Sciatic nerve (tissue), 2 donors: Measurements from ENCODE around the gene SRBD1. TPM values are rescaled to one million over a fixed set of nuclear protein-coding genes. Genes with fewer than 3 reads are reported as not detected.

Experiments used
- ATAC-seq: fragments of 200-7000 bp; cut with Tn5 transposase; one replicate; pipeline ENCODE4 v1.9.1; 2020; ENCODE audit warnings: mild to moderate bottlenecking, moderate library complexity
- DNase-seq: peaks from one replicate; pipeline ENCODE4 v3.0.0-alpha.2; 2020; ENCODE audit warnings: low spot score
- intact Hi-C: fragments of 100-400 bp; cut with DNase I; formaldehyde crosslinking; loops from one replicate; pipeline ENCODE4 v1.14.2; 2022
- total RNA-seq: library from RNA; stranded (reverse); fragmentation: NEBNext Ultra II Directional; extraction: Animal tissue kit (Norgen Biotek cat#: 25700); gene quantifications from one replicate; pipeline ENCODE4 v1.2.1, GENCODE V29; 2021
- donor health status: DM: no; HTN: no; CAD: no.
- donor health status: DM: no; HTN: no; CAD: no.

Gene SRBD1, protein sequence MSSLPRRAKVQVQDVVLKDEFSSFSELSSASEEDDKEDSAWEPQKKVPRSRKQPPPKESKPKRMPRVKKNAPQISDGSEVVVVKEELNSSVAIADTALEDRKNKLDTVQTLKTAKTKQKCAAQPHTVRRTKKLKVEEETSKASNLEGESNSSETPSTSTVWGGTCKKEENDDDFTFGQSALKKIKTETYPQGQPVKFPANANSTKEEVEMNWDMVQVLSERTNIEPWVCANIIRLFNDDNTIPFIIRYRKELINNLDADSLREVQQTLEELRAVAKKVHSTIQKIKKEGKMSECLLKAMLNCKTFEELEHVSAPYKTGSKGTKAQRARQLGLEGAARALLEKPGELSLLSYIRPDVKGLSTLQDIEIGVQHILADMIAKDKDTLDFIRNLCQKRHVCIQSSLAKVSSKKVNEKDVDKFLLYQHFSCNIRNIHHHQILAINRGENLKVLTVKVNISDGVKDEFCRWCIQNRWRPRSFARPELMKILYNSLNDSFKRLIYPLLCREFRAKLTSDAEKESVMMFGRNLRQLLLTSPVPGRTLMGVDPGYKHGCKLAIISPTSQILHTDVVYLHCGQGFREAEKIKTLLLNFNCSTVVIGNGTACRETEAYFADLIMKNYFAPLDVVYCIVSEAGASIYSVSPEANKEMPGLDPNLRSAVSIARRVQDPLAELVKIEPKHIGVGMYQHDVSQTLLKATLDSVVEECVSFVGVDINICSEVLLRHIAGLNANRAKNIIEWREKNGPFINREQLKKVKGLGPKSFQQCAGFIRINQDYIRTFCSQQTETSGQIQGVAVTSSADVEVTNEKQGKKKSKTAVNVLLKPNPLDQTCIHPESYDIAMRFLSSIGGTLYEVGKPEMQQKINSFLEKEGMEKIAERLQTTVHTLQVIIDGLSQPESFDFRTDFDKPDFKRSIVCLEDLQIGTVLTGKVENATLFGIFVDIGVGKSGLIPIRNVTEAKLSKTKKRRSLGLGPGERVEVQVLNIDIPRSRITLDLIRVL
- total RNA-seq, result 22.5 TPM

DNA sequence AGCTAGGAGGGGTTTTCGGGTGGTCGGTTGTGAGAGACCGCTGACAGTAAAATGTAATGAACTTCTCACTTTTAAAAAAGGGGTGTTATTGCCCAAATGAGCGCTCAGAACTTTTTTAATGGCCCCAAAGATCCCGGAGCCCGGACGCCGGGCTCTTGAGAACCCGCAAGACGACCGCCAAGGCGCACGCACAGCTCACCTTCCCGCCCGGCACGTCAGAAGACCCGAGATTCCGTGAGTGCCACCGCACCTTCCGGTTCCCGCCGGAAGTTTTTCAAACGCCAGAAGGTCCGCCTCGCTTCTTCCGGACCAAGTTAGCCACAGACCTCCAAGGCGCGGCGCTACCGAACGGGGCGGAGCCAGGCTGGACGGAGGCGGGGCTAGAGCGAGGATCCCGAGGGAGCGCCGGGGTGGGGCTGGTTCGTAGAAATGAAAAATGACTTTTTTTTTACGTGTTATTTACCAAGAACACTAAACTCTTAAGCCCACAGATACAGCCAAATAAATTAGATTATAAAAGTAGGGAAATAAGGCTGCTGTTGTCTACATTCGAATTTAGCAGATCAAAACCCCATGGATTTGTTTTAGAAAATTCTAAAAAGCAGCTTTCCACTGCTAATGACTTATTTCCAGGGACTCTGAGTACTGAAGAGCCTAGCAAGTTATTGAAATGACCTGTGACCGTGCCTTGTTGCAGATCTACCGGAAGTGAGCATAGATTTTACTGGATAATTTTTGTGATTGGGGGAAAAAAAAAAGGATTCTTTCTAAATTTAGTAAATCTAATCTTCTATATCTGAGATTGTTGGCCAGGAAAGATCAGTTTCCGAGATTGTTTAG, at the start of gene SRBD1:
SRBD1 (minus strand) TSS at position 248 of the 840 bp plus-strand sequence. CDS start 5,826 bp downstream, outside the sequence.
- DNase-seq, result peak; percentile 97
- intact Hi-C loops, result no loop called here
- ATAC-seq, result peak; percentile 97

DNA sequence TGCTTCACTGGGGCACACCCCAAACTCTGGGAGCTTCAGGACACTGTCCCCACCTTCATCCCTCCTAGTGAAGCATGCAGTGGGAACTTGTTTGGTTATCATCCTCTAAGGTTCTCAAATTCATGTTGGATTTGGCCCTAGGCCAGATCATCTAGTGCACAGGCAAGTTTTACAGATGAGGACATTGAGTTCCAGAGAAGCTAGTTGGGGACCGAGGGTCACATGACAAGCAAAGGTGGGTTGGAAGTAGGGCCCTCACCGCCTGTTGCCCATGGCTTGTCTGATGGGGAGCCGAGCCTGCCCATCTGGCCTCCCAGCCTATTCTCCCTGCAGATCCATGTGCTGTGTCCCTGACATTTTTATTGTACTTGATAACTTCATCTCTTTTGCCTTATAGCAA, 43.2 kb upstream of the SRBD1 start:
- DNase-seq, result no peak
- intact Hi-C loops, result no loop called here
- no peak for ATAC-seq

DNA sequence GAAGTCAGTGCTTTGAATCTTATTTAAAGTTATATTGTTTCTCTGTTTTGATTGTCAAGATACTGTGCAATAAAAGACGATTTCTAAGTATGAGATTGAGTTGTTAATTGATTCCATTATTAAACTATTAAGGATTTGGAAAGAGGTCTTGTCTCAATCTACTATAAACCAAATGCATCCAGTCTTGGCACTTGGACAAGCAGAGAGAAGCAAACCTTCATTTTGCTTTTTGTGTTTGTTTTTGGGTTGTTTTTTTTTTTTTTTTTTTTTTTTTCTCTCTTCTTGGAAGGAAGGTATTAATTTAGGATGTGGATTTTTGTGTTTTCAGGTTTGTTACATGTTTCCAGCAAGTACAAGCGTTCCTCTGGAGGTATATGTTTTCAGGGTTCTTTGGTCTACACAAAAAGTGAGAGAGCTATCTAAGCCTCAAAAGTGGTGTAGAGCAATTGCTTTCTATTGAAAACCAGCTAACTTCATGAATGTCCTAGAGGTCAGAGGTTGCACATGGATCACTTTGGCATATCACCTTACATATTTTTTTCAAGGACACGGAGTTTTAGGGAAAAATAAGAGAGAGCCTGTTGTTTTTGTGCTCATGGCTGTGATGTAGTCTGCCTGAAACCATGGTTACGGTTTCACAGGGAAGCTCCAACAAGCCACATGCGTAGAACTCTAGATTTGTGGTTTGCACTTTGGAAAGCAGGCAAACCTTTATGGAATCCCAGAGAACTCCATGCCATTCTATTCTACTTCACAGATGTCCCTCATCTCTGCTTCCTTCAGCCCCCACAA, 42.3 kb upstream of the SRBD1 start:
- no peak for ATAC-seq
- intact Hi-C loops, result no loop called here
- DNase-seq, result no peak

DNA sequence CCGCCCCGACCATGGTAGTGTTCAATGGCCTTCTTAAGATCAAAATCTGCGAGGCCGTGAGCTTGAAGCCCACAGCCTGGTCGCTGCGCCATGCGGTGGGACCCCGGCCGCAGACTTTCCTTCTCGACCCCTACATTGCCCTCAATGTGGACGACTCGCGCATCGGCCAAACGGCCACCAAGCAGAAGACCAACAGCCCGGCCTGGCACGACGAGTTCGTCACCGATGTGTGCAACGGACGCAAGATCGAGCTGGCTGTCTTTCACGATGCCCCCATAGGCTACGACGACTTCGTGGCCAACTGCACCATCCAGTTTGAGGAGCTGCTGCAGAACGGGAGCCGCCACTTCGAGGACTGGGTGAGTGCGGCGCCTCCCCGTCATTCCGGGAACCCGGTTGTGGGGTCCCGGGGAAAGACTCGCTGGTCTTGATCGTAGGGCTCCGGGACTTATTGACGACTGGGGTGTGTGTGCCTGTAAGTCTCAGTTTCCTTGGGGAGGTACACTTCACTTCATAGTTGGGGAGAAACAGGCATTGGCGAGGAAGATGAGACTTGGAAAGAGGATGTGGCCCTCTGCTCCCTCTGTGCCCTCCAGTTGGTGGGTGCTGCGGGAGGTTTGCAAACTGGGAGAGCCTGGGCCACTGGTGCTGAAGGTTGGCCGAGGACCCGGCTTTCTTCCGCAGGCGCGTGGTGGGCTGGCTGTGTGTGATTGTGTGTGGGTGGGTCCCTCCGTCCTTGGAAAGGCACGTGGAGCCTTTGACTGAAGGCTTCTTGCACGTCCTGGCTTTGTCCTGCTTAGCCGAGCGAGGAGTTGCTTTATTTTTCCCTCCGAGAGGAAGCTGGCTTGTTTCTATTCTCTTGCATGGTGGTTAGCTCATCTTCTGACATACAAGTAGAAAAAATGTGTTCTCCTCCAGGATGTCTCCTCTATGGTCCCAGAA, 41.3 kb upstream of the SRBD1 start:
- ATAC-seq, result peak; percentile 21
- intact Hi-C loops, result no loop called here
- DNase-seq, result peak; percentile 73

DNA sequence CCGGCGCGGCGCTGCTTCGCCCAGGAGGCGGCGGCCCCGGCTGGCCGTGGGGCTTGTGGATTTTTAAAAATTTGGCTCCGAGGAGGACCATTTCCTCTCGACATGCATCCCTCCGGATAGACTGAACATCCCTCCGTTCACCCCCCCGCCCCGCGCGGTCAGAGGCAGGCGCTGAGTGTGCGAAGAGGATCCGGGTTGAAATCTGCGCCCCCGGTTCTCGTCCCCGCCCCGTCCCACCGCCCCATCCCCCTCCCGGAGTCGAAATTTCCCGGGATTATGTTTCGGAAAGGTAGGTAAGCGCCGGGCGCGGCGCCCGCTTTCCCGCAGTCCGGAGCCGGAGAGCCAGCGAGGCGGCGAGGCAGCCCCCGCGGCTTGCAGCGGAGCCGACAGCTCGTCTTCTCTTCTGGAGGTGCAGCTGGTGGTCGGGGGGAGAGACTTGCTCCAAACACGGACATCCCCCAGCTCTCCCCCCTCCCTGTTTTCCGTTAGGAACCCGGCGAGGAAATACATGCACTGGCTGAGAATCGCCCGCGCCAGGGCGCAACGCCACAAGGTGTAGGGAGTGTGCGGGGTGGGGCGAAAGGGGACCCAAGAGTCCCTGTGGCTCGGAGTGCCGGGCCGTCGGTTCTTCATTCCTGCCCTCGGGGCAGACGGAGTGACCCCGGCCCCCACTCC, 40.5 kb upstream of the SRBD1 start, which contains the start of gene PRKCE:
PRKCE (plus strand) TSS at position 261 of the 675 bp plus-strand sequence.
- DNase-seq, result peak; percentile 85
- intact Hi-C loops, result loop anchor here (1.0 kb wide), 1 partner anchor 23 kb away; no protein-coding TSS in a partner anchor
- peak; percentile 23 for ATAC-seq

DNA sequence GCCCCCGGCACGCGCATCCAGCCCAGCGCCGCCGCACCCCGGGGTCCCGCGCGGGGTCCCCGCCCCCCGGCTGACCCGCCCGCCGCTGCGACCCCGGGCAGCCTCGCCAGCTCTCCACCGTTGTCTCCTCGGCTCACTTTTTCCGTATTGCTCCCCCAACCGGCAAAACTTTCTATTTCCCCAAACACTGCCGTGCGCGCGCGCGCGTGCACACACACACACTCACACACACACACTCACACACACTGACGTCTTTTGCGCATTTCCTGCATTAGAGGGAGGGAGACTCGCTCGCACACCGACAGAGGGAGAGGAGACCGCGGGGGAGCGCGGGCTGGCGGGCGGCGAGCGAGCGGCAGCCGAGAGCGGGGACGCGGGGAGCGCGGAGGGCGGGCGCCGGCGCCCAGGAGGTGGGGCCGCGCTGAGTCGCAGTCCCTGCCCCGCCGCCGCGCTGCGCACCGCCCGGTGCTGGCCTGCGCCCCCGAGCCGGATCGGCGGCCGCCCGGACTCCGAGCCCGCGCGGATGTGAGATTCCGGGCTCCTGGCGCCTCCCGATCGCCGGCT, 39.9 kb upstream of the SRBD1 start:
- intact Hi-C loops, result loop anchor here (1.0 kb wide), 1 partner anchor 23 kb away; no protein-coding TSS in a partner anchor
- ATAC-seq (peak; percentile 87), DNase-seq (peak; percentile 97)

DNA sequence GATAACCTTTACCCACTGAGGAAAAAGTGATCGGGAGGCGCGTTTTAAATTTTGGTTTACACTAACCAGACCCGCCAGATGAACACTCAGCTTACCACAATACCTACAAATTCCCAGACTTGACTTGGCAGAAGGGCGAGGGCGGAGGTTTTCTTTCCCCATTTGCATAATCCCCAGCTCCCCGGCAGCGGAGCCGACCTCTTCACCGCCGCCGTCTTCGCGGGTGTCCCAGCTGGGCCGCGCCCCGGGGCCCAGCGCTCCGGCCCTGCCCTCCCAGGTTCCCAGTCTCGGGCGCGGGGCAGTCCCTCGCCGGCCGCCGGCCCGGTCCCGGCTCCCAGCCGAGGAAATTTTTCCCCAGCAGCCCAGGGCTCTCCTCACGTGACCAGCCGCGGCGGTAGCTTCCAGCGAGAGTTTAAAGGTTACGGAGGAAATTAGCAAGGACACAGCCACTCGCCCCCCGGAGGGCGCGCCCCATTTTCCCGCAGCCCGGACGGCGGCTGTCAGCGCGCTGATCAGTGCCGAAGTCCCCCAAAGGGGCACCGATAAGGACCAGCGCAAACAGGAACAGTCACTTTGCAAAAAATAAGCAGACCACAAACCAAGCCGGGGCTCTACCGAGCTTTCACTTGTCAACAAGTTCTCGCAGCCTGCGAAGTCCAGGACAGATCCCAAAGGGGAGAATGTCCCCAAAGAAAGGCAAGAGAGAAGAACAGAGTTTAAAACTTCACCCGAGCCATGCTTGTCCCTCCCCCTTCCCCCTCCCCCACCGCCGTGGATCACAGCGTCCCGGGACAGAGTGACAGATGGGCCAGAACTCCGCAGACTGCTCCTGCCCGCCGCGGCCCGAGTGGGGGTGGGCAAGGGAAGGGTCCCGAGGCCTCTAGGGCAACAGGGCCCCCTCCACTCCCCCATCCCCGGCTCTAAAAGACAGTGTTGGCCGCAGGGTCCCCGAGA, 39.1 kb upstream of the SRBD1 start:
- intact Hi-C loops, result loop anchor here (5.0 to 10.0 kb wide), 2 partner anchors 125 to 287 kb away; no protein-coding TSS in a partner anchor
- peak; percentile 64 for ATAC-seq

DNA sequence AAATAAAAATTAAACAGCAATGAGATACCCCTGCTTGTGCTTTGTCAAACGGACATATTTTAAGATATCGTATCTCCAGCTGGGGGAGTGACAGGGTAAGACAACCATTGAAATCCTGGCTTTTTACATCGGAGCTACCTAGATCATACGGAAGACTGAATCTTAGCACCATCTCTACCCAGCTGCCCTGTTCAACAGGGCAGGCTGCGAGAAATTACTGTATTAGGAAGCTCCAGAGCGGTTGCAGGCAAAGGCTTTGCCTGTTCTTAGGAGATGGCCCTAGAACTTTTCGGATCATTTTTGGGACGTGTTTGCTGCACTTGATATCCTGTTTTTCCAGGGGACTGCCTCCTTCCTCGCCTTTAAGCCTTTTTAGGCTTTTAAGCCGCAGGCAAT, 38.4 kb upstream of the SRBD1 start:
- intact Hi-C loops, result loop anchor here (5.0 to 10.0 kb wide), 2 partner anchors 125 to 288 kb away; no protein-coding TSS in a partner anchor
- ATAC-seq (no peak), DNase-seq (no peak)

More for the DNA sequence above, 39.1 kb upstream of the SRBD1 start:
- DNase-seq, result peak; percentile 87

DNA sequence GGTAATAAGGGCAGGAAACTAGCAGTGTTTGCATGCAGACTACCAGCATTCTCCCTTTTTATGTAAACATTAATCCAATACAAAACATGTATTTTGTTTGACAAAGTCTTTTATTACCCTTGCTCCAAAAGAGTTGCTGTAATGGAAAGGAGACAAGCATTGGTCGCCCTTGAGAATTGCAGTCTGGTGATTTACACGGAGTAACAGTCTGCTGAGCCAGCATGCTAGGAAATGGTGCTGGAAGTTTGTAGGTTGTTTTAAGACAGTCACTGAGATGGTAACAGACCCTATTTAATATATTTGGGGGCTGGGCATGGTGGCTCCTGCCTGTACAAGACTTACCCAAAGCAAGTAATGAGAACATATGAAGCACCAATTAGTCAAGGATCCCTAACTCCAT, 37.6 kb upstream of the SRBD1 start:
- DNase-seq (no peak), ATAC-seq (no peak)
- intact Hi-C loops, result loop anchor here (5.0 to 10.0 kb wide), 2 partner anchors 126 to 289 kb away; no protein-coding TSS in a partner anchor

DNA sequence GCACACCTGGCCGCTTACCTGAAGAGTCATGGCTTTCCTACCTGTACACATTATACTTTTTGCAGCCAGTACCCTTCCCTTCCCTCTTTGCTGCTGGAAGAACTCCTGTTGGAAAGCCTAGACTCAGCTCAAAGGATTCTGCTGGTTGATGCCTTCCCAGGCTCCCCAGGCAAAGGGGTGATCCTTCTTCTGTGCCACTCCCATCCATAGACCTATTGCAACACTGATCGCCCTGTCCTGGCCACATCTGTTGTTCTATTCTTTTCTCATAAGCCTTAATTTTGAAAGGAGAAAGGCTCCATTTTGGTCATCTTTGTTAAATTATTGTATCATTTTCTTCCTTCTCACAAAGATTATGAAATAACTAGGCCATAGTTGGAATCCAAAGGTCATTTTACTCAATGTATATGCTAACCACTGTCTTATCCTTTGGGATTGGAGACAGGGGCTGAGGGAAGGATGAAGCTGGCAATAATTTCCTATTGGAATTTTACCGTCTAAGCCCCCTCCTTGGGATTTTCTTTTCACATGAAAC, 37.0 kb upstream of the SRBD1 start:
- no peak for DNase-seq
- no peak for ATAC-seq
- intact Hi-C loops, result loop anchor here (5.0 to 10.0 kb wide), 2 partner anchors 127 to 289 kb away; no protein-coding TSS in a partner anchor

DNA sequence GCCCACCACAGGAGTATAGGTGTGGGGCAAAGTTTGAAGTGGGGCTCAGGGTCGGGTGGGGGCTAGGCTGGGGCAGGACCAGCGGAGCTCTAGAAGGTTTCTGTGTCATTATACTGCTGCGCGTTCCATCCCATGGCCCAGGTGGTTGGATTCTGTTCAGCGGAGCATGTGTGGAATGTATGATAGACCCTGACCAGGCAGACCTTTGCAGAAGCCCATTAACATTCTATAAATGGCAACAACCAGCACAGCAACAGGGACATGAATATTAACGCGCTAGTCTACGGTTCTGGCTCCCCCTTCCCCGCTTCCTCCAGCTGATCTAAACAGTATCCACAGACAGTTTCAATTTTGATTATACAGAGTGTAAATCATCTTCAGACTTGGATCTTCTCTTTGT, 36.3 kb upstream of the SRBD1 start:
- DNase-seq (no peak), ATAC-seq (no peak)
- intact Hi-C loops, result loop anchor here (5.0 to 10.0 kb wide), 2 partner anchors 127 to 290 kb away; no protein-coding TSS in a partner anchor

DNA sequence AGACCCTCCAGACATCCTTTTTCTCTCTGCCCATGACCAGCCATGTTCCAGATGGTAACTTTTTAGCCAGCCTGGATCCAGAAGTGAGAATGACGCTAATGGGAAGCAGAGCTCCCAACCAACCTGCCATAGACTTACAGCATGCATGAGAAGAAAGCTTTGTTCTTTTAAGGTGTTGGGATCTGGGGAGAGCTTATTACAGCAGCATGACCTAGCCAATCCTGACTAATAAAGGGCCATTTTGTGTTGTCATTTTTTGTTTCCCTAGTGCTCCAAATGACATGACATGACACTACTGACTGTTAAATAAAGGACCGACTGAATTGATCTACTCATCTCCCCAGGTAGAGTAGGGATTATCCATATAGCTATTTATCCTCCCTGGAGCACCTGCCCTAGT, 35.2 kb upstream of the SRBD1 start:
- intact Hi-C loops, result loop anchor here (5.0 to 10.0 kb wide), 2 partner anchors 129 to 291 kb away; no protein-coding TSS in a partner anchor
- no peak for DNase-seq
- no peak for ATAC-seq

DNA sequence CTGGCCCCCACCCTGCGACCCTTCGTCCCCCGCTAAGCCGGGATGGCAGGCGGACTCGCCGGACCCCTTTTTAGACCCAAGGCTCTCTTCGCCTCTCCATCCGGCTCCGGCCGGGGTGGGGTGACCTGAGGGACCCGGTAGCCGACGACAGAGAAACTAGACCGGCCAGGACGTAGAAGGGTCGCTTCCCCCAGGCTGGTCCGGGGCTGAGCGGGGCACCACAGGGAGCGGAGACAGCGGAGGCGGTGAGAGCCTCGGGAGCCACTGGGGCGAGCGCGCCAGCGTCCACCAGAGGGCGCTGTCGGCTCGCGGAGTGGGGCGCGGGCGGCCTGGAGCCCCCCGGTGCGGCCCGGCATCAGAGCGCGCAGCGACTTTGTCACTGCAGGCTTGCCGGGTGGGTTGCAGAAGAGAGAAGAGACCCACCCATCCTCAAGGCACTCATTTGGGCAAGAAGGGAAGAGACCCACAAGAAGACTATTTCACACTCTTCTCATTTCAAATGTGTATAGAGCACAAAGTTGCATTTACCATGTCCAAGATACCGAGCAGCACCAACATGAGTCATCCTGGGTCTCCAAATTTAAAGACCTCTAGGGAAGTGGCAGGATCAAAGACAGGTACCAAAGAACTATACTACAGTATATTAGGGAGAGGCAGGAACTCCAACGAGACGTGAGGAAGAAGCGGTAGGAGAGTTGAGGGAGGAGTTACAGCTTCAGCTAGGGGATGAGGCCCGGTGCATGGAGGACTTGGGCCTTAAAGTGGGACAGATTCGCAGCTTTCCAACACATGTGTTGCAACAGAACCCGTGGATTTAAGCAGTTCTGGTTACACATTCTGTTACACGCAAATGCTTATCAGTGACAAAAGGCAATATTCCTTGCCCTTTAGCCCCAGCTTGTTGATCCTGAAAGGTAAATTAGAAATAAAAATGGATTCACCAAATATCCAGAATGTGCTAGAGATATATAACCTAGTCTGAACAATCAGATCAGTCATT, 32.8 kb upstream of the SRBD1 start:
- ATAC-seq (peak; percentile 95), DNase-seq (peak; percentile 82)
- intact Hi-C loops, result loop anchor here (10.0 kb wide), 1 partner anchor 131 kb away; no protein-coding TSS in a partner anchor
